DMS 273 (cell line): ENCODE measurements around the gene CR1L.
"Not testable (repeated sequence)": the region's sequence is repeated elsewhere in the genome, so short reads cannot be mapped to it uniquely, and the experiment has no call there.

Source experiments
- DNase-seq: peaks from one replicate; lab custom pipeline; 2025; ENCODE audit not compliant: unreplicated experiment; lab: John Stamatoyannopoulos, UW

Gene CR1L

GRCh38 chr1:207644852-207645634, at the start of gene CR1L:
CR1L (plus strand) TSS chr1:207645133; CDS start chr1:207645234, 101 bp downstream.
- peak; percentile 78 for DNase-seq

GRCh38 chr1:207603777-207604176, 41.2 kb upstream of the CR1L start:
- no peak for DNase-seq

DNA sequence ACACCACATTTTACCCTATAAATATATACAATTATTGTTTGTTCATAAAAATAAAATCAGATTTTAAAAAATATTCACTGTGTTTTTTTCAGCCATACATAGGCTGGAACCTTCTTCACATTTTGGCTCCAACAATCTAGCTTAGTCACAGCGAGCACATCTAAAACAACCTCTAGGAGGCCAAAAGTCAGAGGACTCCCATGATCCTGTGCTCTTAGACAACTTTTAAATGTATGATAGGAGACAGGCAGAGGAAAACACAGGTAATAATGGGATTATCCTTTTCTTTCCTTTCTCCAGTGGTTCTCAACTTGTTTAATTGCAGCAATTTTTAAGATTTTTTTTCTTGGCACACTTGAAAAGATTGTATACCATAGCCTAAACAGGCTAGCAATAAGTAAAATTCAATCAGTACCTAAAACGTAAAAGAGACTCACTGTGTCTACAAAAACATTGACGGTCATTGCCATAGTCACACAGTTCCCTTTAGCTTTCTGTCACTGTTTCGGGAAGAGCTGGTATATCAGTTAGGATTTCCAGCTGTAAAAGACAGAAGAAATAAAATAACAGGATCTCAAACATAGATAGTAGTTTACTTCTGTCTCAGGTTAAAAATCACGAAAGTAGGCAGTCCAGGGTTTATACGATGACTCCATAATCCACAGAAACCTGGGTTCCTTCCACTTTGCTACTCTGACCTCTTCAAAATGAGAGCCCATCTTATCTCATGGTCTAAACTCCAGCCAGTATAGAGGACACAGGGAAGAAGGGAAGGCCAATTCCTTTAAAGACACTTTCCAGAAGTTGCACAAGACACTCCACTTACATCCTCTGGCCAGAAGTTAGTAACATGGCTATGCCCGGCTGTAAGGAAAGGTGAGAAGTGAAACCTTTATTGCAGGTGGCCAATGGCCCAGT, 39.2 kb upstream of the CR1L start:
- DNase-seq: no peak

GRCh38 chr1:207606362-207606755, 38.6 kb upstream of the CR1L start:
- DNase-seq: no peak

DNA sequence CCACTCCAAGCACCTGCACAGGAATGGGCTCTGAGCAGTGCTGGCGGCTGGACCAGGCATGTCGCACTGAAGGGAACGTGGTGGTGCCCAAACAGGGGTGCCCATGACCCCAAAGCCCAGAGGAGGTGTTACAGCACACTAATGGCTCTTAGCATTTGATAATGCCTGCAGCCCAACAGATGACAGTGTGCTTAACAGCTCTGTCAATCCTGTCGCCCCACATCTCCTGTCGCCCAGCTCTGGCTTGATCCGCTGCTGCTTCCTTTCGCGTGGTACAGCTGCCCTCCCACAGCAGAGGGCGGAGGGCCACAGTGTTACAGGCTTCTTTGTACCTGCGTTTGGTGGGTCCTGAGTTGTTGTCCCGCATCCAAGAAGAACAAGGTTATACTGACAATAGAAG, 32.2 kb upstream of the CR1L start:
- DNase-seq: no peak

GRCh38 chr1:207619871-207620542, 24.9 kb upstream of the CR1L start:
- DNase-seq: peak; percentile 69

DNA sequence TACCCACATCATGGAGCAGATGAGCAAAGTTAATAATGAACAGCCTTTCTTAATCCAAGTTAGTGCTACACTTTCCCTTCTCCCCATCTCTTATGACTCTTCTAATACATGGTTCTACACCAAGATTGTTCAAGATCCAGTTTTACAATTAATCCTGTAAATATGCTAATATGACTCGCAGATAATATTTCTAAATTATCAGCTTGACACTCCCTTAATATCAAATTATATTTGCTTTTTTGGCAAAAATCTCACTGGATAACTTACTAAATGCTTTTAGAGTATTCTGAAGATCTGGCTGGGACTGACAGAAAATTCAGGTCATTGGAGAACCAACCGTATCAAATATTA, 24.4 kb upstream of the CR1L start:
- no peak for DNase-seq

- not testable (repeated sequence) for DNase-seq
These were observed 19.3 kb upstream of the CR1L start for GRCh38 chr1:207625504-207626071.

DNA sequence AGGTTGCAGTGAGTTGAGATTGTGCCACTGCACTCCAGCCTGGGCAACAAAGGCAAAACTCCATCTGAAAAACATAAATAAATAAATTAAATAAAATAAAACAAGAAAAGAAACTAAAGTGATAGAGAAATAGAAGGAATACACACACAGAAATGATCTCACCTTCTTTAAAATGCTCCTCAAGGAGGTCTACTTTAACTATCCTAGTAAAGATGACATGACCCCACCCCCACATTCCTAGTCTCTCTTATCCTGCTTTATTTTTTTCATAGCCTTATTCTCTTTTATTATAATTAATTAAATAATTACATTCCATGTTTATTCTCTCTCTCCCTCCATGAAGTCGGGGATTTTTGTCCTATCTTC, 18.0 kb upstream of the CR1L start:
- DNase-seq: no peak

- DNase-seq: no peak
These were observed 17.4 kb upstream of the CR1L start for GRCh38 chr1:207627496-207627895.

DNA sequence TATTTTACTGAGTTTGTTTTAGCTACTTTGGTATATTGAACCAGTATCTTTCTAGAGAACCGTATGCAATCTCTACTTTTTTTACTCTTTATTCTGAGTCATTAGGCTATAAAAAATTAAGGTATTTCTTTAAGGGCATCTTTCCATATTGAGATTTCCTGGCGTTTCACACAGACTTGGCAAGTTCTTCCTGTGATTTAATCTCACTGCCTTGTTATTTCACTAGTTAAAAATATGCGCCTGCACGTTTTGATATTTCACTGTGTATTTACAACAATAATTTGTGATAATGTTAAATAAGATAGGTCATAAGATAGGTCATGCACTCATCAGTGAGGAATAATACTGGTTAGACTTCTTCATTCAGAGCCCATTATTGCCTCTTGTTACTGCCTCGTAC, 16.2 kb upstream of the CR1L start:
- DNase-seq: no peak

GRCh38 chr1:207631137-207631536, 13.8 kb upstream of the CR1L start:
- no peak for DNase-seq

DNA sequence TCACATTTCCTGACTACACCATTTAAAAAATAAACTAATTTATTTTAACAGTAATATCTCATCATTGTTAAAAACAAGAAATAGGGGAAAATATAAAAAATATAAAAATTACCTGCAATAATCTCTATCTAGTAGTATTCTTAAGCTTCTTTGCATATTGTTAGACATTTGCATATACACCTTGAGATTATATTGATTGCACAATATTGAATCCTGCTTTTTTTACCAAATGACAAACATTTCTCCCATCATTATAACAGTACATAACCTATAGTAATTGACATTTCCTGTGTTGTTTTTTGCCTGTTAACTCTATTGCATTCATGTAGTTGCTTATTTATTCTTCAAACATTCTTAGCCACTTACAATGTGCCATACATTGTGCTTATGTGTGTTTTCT, 11.7 kb upstream of the CR1L start:
- DNase-seq: no peak

DNA sequence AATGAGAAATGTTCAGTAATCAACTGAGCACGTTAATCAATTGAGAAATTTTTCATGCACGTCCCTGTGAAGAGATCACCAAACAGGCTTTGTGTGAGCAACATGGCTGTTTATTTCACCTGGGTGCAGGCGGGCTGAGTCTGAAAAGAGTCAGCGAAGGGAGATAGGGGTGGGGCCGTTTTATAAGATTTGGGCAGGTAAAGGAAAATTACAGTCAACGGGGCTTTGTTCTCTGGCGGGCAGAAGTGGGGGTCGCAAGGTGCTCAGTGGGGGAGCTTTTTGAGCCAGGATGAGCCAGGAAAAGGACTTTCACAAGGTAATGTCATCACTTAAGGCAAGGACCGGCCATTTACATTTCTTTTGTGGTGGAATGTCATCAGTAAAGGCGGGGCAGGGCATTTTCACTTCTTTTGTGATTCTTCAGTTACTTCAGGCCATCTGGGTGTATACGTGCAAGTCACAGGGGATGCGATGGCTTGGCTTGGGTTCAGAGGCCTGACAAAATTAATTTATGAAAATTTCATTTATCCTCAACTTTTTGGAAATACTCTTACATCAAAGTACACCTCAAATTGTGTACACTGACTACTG, 11.1 kb upstream of the CR1L start:
- not testable (repeated sequence) for DNase-seq

DNA sequence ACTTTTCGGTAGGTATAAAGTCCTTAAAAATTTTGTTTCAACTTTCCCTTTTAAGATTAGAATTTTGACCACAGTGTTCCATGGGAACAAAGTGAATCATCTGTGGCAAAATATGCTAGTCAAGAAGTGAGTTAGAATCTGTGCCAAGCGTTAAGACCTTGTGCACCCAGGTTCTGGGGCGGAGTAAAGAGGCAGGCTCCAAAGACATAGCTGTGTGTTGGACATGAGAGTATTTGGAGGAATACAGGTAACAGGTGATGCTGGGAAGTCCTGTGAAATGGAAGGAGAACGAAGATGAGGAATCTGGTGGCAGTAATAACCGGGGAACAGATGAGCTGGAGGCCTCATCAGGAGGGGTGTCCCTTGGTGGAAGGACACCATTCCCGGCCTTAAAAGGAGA, 10.6 kb upstream of the CR1L start:
- DNase-seq: not testable (repeated sequence)

GRCh38 chr1:207635569-207636186, 9.3 kb upstream of the CR1L start:
- DNase-seq: not testable (repeated sequence)

DNA sequence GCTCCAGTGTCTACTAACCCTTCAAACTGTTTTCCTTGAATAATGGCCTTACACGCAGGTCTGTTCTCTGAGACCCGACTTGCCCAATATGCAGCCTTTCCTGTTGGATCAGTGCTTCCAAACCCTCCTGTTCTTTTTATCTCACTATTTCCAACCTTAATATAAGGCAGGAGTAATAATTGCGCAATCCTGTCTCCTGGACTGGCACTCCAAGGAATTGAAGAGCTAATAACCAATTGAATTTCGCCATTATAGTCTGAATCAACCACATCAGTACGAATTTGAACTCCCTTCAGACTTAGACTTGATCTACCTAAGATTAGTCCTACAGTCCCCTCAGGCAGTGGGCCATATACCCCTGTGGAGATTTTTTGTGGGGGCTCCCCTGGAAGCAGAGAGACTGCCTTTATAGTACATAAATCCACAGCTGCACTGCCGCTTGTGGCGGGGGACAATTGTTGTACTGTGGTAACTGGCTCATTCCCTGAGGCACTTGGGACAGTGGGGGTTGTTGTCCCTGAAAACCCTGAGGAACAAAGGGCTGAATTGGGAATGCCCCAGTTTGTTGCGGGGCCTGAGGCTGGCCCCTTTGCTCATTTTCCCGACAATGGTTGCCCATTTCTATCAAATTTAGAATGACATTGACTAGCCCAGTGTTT, 6.3 kb upstream of the CR1L start:
- not testable (repeated sequence) for DNase-seq

DNA sequence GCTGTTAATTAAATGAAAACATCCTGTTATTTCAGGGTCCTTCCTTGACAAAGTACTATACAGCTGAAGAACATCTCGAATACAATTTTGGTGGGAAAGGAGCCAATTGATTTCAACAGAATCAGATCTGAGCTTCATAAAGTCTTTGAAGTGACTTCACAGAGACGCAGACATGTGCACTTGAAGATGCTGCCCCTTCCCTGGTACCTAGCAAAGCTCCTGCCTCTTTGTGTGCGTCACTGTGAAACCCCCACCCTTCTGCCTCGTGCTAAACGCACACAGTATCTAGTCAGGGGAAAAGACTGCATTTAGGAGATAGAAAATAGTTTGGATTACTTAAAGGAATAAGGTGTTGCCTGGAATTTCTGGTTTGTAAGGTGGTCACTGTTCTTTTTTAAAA, 5.6 kb upstream of the CR1L start:
- not testable (repeated sequence) for DNase-seq

DNA sequence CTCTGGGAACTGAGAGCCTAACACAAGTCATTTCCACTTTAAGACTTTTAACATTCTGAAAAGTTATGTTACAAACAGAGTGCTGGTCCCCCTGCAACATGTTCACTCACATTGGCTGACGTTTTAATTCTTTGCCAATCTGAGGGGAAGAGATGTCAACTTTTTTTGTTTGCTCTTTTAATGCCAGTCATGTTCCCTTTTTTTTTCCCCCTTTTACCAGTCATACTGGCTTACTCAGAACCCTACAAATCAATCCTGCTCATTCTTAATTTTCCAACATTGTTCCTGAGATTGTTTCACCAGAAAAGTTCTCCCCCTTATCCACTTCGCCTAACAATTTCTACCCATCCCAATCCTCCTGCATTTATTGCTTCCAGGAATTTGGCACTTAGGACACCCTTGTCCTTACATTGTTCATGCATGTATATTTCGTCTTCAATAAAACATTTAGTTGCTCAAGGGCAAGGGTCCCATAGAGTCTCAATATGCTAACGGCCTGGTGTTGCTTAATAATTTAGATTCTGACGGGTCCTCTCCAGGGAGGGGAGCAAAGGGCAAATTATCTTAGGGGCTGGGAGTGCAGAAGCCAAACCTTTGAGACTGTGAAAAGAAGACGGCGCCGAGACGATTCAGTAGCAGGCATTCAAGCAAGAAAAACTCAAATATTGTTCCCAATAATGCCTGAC, 624 bp upstream of the CR1L start:
- DNase-seq: no peak
